Measurements from ENCODE around the gene OCRL. TPM values are rescaled to one million over a fixed set of nuclear protein-coding genes. Genes with fewer than 3 reads are reported as not detected.

OCRL gene
- 8.5 and 10.0 TPM in 2 replicates for total RNA-seq (2014; rRNA removed; shearing (Covaris generic))

DNA sequence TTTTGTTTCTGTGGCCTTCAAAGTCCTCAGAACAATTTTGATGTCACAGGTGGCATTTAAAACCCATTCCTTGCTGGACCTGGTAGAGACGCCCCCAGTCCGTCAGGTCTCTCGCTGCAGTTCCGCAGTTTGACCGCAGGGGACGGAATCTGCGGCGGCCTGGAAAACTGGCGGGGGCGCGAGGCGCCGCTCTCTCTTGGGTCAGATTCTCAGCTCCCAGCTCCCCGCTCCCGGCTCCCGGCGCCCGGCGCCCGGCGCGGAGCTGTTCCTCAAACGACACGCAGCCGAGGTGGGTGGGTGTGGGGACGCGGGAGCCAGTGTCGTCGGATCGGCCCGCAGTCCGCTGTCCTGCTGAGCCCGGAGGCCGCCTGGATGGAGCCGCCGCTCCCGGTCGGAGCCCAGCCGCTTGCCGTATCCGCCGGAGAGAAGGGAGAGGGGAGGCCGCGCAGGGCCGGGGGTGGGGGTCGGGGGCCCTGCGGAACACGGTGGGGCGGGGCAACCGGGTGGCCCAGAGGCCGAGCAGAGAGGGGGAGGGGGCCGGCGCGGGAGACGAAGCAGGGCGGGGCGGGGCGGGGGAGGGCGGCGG is at the start of gene OCRL:
Gene OCRL (plus strand): TSS at position 192 of the 586 bp plus-strand sequence. CDS start 181 bp downstream, at position 373.
- peak; percentile 59 for DNase-seq (ENCODE audit: low read depth)

DNA sequence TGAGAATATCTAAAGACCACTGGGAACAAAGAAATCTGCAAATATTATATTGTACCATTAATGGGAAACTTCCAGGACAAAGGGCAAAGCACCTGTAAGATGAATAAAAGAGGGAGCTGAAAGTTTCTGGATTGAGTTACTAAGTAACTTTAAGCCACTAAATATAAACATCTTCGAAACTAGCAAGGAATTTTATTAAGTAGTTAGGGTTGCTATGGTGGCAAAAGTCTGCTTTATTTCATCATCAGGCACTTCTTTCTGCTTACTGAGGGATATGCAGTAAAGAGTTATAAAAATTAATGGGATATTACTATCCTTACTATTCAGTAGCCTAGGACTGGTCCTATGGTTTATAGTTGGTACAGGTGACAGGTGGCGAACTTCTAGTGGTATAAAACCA is 49.7 kb upstream of the OCRL start:
- no peak for DNase-seq (ENCODE audit: low read depth)

DNA sequence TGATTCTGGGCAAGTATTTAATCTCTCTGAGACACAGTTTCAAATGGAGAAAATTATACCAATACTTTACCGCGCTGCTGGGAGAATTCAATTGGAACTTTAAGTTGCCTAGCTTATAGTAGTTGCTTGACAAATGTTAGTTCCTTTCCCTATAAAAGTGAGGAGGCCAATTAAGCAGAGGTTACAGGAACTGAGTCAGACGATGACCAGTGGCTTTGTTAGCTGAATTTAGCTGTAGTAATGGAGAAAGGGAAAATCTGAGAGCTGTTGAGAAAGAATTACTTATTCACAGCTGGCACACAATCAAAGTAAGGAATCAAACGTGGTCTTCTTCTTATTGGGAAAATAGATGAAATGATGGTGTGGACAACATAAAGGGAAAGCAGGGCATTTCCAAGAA is 46.4 kb upstream of the OCRL start:
- peak; percentile 52 for DNase-seq (ENCODE audit: low read depth)

DNA sequence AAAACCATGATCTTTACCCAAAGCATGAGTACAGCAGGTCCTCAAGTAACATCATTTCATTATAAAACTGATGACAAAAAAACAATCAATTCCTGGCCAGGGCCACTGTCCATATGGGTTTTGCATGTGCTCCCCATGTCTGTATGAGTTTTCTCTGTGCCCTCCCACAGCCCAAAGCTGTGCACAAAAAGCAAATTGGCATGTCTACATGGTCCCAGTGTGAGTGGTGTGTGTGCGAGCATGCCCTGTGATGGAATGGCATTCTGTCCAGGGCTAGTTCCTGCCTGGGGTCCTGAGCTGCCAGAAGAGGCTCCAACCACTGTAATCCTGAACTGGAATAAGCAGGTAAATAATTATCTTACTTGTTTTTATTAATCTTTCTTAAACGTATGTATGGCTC is 45.2 kb upstream of the OCRL start:
- DNase-seq (ENCODE audit: low read depth), result no peak

DNA sequence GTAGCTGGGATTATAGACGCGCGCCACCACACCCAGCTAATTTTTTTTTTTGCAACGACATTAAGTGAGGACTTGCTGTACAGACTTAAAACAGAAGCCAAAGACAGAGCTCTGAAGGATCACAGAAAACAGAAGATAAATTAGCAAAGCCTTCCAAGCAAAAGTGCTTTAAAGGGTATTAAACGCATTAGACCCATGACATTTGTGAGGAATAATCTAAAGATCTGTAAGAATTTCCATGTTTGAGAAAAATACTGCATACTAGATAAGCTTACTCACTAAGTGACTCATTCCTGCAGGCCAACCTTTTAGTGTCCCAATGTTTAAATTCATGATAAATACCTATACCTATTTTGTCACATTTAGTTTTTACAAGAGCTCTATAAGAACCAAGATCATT is 44.2 kb upstream of the OCRL start:
- DNase-seq (ENCODE audit: low read depth), result peak; percentile 3

DNA sequence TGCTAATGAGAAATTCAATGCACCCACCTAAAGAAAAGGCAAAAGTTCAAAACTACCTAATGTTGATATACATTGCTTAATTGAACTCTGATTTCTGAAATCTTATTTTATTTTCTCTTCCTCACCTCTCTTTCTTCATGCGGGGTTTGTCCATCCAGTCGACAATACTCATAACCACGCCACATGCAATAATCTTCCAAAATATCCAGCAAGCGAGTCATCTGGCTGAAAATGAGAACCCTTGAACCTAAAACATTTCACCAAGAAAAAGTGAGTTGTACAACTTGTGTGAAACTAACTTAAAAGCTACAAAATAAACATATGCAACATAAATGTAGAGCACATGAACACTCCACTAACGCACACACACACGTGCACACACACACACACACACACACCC is 43.4 kb upstream of the OCRL start:
- DNase-seq (ENCODE audit: low read depth), result peak; percentile 1

DNA sequence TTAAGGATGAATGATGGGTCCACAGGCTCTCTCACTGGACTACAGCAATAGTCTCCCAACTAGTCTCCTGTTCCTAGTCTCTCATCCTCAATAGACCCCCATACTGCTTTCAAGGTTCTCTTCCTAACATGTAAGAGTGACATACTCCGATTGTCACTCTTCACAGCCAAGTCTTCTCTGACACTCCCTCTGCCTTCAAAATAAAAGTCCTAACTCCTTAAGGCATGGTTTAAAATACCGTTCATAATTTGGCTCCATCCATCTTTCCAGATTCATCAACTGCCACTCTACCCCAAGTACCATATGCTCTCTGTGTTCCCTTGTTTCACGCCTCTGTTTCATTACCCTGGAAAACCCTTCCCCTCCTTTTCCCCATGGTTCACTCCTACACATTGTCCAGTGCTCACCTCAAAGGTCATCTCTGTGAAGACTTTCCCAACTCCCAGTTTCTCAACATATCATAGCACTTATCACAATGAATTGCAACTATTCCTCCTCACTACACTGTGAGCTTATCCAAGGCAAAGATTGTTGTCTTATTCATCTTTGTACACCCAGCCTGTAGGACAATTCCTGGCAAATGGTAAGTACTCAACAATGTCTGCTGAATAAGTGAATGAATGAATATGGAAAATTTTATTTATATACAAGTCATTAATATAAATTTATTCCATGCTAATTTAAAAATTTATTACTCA is 42.8 kb upstream of the OCRL start:
- DNase-seq (ENCODE audit: low read depth), result no peak

DNA sequence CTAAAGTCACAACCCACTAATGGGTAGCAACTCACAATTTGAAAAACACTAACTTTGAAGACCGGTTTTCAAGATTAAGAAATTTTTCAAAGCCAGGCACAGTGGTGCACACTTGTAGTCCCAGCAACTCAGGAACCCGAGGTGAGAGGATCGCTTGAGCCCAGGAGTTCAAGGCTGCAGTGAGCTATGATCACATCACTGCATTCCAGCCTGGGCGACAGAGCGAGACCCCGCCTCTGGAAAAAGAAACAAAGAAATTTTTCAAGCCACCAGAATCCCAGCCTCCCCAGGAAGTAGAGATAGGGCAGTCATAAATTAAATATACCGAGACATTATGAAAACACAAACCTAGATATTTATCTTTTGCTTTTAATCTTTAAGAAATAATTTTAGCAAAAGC is 29.7 kb upstream of the OCRL start:
- no peak for DNase-seq (ENCODE audit: low read depth)

DNA sequence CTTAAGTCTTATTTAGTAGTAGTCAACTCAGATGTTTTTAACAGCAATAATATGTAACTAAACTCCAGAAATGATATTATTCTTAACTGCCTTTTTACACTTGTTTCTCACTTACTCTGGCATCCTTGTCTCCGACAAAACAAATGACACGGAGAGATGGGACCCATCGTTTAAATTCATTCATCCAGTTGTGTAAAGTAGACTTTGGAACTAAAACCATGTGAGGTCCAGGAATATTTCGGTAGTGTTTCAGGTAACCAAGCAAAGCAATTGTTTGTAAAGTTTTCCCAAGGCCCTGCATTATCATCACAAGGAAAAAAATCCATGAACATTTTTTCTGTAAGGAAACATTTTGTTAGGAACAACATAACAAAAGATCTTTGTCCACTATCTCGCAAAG is 28.4 kb upstream of the OCRL start:
- no peak for DNase-seq (ENCODE audit: low read depth)

DNA sequence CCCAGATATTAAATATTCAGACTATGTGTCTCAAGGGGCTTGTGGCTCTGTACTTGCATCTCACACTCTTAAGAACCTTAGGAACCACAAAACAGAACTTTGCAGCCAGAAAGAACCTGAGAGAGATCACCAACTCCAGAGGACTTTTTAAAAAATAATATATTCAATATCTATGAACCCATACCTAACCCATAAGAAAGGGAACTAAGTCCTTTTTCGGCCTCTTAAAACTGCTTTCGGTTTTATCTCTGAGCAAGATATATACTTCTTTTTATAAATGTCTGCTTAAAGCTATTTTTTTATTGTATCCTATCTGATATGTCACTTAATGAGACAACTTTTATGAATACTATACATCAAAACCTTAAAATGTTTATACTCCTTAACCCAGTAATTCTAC is 27.6 kb upstream of the OCRL start:
- DNase-seq (ENCODE audit: low read depth), result no peak

DNA sequence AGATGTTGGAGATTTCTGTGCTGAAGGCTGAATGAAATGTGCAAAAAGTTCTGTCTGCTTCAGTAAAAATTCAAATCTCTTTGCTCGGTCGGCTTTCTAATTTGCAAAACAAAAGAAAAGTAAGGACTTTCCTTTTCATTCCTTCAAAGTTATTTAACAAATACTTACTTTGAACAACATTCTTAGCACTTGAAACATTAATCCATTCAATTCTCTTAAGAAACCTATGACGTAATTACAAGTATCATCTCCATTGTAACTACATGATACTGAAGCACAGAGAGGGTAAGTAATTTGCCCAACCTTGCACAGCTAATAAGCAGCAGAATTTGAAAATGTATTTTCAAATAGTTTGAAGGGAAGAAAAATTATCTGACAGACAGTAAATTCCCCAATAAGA is 23.7 kb upstream of the OCRL start:
- no peak for DNase-seq (ENCODE audit: low read depth)

DNA sequence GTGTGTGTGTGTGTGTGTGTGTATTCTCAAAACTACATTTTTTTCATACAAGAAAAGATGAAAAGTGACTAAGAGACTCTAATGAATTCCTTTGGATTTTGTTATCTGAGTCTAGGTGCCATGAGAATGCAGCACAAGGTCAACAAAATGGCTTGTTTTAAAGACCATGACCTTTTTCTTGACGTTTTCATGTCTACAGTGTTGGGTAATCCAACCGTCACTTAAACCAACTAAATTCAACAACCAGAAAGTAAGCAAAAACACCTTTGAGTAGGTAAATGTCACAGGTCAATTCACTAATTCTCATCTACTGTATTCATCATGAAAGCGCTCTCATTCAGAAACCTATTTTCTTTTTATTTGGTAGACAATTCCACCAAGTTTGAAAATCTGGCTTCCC is 19.9 kb upstream of the OCRL start:
- DNase-seq (ENCODE audit: low read depth), result no peak

DNA sequence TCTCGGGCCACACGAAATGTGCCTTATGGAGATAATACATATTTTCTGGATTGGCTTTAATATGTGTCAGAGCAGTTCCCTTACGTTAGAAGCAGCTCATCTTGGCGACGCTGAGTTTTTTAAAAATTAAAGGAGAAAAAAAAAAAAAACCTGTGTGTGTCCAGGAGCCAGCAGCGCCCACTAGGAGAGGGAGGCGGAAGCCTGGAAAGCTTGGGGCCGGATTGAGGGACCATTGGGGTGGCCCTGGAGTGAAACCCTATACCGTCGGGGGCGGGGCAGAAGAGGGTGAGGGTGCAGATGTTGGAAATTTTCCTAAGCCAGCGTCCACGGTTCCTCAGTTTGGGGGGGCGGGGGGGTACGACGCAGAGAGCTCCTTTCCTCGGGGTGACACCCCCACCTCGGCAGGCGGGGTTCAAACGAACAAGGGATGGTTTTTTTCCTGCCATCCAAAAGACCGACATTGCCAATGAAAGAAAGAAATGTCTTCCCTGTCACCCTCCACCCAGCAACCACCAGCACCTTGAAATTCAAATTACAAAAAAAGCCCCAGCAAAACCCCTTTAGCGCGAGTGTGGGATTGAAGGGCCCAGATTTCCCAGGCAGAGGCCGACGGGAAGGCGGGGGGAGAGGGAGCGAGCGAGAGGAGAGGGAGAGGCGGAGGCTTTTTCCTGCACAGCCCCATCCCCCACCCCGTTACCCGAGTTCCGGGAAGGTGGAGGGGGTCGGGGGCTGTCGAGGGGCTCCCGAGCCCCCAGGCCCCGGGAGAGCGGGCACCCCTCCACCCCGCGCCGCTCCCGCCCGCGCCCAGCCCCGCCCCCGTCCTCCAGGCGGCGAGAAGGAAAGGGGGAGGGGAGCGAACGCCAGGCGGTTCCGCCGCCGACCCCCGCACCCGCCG is 17.6 kb upstream of the OCRL start:
- DNase-seq (ENCODE audit: low read depth), result peak; percentile 75

DNA sequence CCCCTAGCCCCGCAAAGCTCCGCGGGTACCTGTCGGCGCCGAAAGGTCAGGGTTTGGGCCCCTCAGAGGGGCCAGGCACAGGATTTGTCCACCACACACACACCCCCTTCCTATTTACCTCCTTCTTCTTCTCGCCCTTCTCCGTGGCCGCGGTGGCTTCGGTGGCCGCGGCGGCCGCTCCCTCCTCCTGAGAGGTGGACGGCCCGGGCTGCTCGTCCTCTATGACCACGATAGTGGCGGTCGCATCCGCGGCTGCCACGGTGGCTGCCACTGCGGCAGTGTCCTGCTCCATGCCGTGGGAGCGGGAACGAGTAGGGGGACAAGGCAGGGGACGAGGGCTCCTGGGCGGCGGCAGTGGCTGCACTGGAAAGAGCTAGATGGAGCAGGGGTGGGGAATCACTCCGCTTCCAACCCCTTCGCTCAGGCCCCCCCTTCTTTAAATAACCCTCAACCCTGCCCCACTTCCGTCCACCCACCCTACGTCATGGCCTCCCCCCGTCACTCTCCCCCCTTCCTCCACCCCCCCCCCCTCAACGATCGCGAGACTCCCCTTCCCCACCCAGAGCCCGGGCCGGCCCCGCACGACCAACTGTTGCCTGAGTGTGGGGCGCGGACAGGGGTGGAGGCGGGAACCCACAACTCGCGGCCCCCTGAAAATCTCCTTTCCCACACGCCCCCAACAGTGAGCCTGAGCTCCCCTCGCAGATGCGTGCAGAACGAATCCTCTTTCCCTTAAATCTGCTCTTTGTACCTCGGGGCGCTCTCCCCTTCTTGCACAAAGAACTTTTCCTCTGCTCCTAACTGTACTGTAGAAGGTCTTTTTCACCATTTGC is 16.8 kb upstream of the OCRL start, which contains the start of gene SMARCA1:
Gene SMARCA1 (minus strand): TSS at position 412 of the 833 bp plus-strand sequence. CDS start 120 bp downstream, at position 292.
- peak; percentile 54 for DNase-seq (ENCODE audit: low read depth)

DNA sequence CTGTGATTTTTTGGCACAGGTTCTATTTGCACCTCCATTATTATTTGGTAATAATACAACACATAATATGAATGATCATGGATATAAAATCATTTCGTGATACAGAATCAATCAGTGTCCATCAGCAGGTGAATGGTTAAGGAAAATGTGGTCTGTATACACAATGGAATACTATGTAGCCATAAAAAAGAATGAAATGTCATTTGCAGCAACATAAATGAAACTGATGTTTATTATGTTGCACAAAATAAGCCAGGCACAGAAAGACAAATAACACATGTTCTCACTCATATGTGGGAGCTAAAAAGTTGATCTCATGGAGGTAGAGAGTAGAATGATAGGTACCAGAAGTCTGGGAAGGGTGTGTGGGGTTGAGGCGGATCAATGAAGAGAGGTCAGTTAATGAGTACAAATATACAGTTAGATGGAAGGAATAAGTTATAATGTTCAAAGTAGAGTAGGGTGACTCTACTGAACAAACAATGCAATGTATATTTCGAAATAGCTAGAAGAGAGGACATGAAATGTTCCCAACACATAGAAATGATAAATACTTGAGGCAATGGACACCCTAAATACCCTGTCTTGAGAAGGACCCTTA is 15.7 kb upstream of the OCRL start:
- DNase-seq (ENCODE audit: low read depth), result no peak

DNA sequence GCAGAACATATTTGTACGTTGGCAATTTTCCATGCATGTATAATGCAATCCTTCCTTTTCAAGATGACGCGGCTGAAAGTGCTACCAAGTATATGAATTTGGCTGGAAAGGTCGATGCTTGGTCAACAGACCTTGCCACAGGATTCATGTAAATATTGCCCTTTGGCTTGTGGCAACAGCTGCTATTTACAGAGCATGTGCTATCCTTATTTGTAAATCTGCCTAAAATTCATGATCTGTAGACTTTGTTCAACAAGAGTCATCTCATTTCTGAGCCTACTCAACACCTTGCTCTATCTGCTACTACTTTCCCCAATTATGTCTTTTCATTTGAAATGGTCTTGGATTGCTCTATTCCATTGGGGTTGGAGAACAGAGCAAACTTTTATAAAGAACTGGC is 14.9 kb upstream of the OCRL start:
- no peak for DNase-seq (ENCODE audit: low read depth)

DNA sequence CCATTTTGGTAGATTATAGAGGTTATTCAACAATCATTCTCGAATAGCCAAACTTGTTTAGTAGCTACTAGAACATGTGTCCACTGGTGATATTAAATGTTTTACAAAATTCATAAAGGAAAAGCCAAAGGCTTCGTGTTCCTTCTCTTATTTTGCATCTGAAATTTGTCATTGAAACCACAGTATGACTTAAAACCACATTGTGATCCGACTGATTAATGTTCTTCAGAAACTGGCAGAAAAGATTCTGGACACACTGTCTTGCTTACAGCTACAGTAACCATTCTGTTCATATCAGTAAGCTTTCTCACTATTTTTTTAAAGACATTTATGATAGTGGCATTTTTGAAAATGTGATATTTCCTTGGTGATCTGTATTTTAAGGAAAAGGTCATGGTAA is 14.2 kb upstream of the OCRL start:
- no peak for DNase-seq (ENCODE audit: low read depth)

DNA sequence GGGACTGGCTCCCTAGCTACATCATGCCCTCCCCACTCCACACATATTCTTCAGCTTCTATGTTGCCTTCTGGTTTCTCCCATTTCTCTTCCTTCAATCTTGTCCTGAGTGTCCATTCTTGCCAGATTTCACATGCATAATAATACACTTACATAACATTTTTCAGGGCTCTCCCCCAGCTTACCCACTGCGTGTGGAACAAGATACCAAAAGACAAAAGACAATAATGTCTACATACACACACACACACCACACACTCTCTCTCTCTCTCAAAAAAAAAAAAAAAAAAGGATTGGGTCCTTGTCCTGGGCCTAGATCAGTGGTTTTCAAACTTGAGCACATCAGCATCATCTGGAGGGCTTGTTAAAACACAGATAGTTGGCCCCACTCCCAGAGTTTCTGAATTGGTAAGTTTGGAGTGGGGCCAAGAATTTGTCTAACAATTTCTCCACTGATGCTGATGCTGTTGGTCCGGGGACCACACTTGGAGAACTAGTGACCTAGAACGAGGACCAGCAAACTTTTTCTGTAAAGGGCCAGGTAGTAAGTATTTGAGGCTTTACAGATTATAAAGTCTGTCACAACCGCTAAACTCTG is 10.3 kb upstream of the OCRL start:
- peak; percentile 45 for DNase-seq (ENCODE audit: low read depth)

DNA sequence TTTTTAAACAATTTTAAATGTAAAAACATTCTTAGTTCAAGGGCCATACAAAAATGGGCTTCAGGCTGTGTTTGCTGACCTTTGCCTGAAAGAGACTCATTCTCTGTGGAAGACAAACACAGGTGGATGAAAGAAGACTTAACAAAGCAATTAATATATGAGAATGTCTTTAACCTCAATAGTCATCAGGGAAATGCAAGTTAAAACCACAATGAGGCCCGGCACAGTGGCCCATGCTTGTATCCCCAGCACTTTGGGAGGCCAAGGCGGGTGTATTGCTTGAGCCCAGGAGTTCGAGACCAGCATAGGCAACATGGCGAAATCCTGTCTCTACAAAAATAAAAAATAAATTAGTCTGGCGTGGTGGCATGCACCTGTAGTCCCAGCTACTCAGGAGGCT is 9.6 kb upstream of the OCRL start:
- no peak for DNase-seq (ENCODE audit: low read depth)

DNA sequence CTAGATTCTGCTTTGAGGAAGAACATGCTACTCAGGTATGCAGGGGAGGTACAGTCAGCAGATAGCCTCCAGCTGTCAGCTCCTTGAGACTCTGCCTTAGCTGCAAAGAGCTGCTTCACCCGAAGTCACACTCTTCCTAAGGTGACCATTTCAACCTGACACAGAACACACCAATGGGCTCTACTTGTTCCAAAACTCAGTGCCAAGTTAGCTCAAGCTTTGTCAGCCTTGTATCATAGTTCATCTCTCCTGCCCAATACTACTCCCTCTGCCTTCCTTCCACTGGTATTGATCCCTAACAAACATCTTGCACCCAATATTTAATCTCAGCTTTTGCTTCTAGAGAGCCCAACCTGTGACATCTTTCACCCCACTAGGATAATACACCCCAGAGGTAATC is 8.9 kb upstream of the OCRL start:
- no peak for DNase-seq (ENCODE audit: low read depth)

Data from RPMI7951 (cell line).